Astrocyte (in vitro differentiated cells and primary cell): ENCODE measurements around the gene ASIC4.

Source experiments
- EZH2 ChIP-seq: IDR thresholded peaks from 2 replicates; pipeline ENCODE4 v1.6.1; 2012; ENCODE audit warnings: mild to moderate bottlenecking, low read length, inconsistent platforms; ENCODE audit not compliant: insufficient read depth
- TF ChIP-seq, protein P1 (sequence below): IDR thresholded peaks from 2 replicates; pipeline ENCODE4 v1.5.1; 2011; ENCODE audit warnings: low read depth, mild to moderate bottlenecking, inconsistent platforms, low read length, moderate library complexity; ENCODE audit not compliant: insufficient read depth

DNA sequence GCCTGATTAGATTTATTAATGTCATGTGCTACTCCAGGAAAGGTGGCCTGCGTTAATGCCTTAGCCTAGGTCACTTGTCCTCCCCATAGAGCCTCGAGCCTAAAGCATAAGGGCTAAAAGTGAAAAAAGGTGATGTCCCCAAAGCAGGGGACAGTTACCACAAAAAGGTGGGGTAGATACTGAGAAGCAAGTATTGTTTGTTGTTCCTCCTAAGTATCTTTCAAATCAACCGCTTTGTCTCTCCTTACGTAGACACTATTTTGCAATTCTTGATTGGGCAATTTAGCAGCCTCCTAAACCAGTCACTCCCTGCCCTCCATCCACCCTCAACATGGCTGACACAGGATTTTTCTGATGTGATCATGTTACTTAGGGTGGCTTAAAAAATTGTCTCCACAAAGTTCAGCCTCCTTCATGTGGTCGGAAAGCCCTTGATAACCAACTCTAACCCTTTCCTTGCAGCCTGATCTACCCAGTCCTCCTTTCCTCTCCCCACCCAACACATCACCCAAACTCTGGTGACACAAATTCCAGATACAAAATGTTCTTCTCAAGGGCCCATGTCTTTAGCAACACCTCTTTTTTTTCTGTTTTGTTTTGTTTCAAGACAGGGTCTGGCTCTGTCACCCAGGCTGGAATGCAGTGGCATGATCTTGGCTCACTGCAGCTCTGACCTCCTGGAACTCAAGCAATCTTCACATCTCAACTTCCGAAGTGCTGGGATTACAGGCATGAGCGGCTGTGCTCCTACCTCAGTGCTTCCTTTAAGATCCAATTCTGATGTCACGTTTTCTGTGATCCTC is 64.7 kb downstream of the ASIC4 start:
- TF ChIP-seq, protein P1, sequence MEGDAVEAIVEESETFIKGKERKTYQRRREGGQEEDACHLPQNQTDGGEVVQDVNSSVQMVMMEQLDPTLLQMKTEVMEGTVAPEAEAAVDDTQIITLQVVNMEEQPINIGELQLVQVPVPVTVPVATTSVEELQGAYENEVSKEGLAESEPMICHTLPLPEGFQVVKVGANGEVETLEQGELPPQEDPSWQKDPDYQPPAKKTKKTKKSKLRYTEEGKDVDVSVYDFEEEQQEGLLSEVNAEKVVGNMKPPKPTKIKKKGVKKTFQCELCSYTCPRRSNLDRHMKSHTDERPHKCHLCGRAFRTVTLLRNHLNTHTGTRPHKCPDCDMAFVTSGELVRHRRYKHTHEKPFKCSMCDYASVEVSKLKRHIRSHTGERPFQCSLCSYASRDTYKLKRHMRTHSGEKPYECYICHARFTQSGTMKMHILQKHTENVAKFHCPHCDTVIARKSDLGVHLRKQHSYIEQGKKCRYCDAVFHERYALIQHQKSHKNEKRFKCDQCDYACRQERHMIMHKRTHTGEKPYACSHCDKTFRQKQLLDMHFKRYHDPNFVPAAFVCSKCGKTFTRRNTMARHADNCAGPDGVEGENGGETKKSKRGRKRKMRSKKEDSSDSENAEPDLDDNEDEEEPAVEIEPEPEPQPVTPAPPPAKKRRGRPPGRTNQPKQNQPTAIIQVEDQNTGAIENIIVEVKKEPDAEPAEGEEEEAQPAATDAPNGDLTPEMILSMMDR, result no peak
- TF ChIP-seq EZH2, result no peak
